AG09309 (cell line): ENCODE results near the gene CHRM2.

Experiments
- DNase-seq: peaks from one replicate; pipeline ENCODE4 v3.0.0-alpha.2; 2010; ENCODE audit warnings: low read depth
- H3K4me3 ChIP-seq: 2 replicates; pipeline ENCODE4 v1.5.1; 2011; ENCODE audit warnings: mild to moderate bottlenecking, low read depth, low read length, moderate library complexity; ENCODE audit not compliant: control insufficient read depth
- CTCF ChIP-seq: IDR thresholded peaks from 2 replicates; pipeline ENCODE4 v1.5.1; 2011; ENCODE audit warnings: mild to moderate bottlenecking, low read depth, low read length, inconsistent platforms; ENCODE audit not compliant: insufficient read depth, control insufficient read depth; ENCODE audit errors: missing control alignments

CHRM2 gene

GRCh38 chr7:136950331-136950730, 81.9 kb downstream of the CHRM2 start:
- no peak for DNase-seq
- TF ChIP-seq CTCF: no peak
- H3K4me3 ChIP-seq: no peak overlapping the region

- no peak for TF ChIP-seq CTCF
- H3K4me3 ChIP-seq: no peak overlapping the region
- DNase-seq: peak; percentile 42
Measured at GRCh38 chr7:136953386-136953785, 84.9 kb downstream of the CHRM2 start.

GRCh38 chr7:136956232-136956631, 87.8 kb downstream of the CHRM2 start:
- peak; percentile 43 for DNase-seq
- no peak overlapping the region for H3K4me3 ChIP-seq
- TF ChIP-seq CTCF: no peak

GRCh38 chr7:136956671-136957070, 88.2 kb downstream of the CHRM2 start:
- TF ChIP-seq CTCF: no peak
- no peak for DNase-seq
- no peak overlapping the region for H3K4me3 ChIP-seq

GRCh38 chr7:136957391-136957790, 88.9 kb downstream of the CHRM2 start:
- no peak overlapping the region for H3K4me3 ChIP-seq
- TF ChIP-seq CTCF: no peak
- no peak for DNase-seq

- TF ChIP-seq CTCF: no peak
- H3K4me3 ChIP-seq: no peak overlapping the region
- DNase-seq: no peak
Measured at GRCh38 chr7:136958016-136958415, 89.6 kb downstream of the CHRM2 start.

GRCh38 chr7:136964347-136964746, 95.9 kb downstream of the CHRM2 start:
- DNase-seq: no peak
- no peak overlapping the region for H3K4me3 ChIP-seq
- no peak for TF ChIP-seq CTCF
